HEK293 (cell line): ENCODE results near the gene RAD52.
A peak's percentile ranks its signal among the peaks of the same experiment; 100 is the strongest.

Experiments used
- CTCF ChIA-PET: fragments of 350-600 bp; formaldehyde crosslinking; extraction: SDS; loops from one replicate; lab custom pipeline; 2021; ENCODE audit warnings: antibody characterized with exemption; lab: Yijun Ruan, JAX
- POLR2A ChIA-PET: fragments of 300-600 bp; formaldehyde crosslinking; extraction: SDS; loops from one replicate; lab custom pipeline; 2020; ENCODE audit warnings: antibody characterized with exemption, inconsistent platforms; lab: Yijun Ruan, JAX
- H3K27ac ChIP-seq: fragments of 200-500 bp; sonication (Bioruptor generic); 2 replicates; pipeline ENCODE4 v1.5.1; 2014; ENCODE audit warnings: low read depth, low read length, control low read depth, inconsistent platforms; ENCODE audit errors: extremely low read depth
- H3K36me3 ChIP-seq, 2 experiments: fragments of 200-500 bp in 1 of 2; sonication (Bioruptor generic) in 1 of 2; 1 replicate in 1 of 2; 2 replicates in 1 of 2; pipeline ENCODE4 v1.5.1; 2014 to 2017; ENCODE audit warnings: inconsistent platforms in 2 of 2, low read length in 2 of 2; ENCODE audit not compliant: control insufficient read depth in 2 of 2, insufficient read depth in 1 of 2
- H3K4me1 ChIP-seq: fragments of 200-500 bp; sonication (Bioruptor generic); 2 replicates; pipeline ENCODE4 v1.5.1; 2014; ENCODE audit warnings: mild to moderate bottlenecking, low read length, inconsistent platforms; ENCODE audit not compliant: control insufficient read depth, insufficient read depth
- H3K4me3 ChIP-seq: 2 replicates; pipeline ENCODE4 v1.5.1; 2011; ENCODE audit warnings: low read depth, mild to moderate bottlenecking, control low read depth, low read length, moderate library complexity
- H3K9me3 ChIP-seq: fragments of 200-500 bp; sonication (Bioruptor generic); 2 replicates; pipeline ENCODE4 v1.5.1; 2014; ENCODE audit warnings: low read depth, low read length, inconsistent platforms; ENCODE audit not compliant: control insufficient read depth, insufficient read depth
- BCL6B ChIP-seq: fragments of 450-650 bp; formaldehyde crosslinking; IDR thresholded peaks from 2 replicates; pipeline ENCODE4 v1.5.1; 2017; ENCODE audit warnings: missing biosample characterization, missing genetic modification characterization
- CTCF ChIP-seq: fragments of 450-650 bp; formaldehyde crosslinking; IDR thresholded peaks from 2 replicates; pipeline ENCODE4 v1.5.1; 2016; ENCODE audit warnings: missing biosample characterization, missing genetic modification characterization
- GLI2 ChIP-seq: fragments of 450-650 bp; formaldehyde crosslinking; IDR thresholded peaks from 2 replicates; pipeline ENCODE4; 2017; ENCODE audit warnings: missing biosample characterization, missing genetic modification characterization, low read depth, borderline replicate concordance
- OSR2 ChIP-seq: fragments of 450-650 bp; formaldehyde crosslinking; IDR thresholded peaks from 2 replicates; pipeline ENCODE4 v1.5.1; 2016; ENCODE audit warnings: missing biosample characterization, missing genetic modification characterization
- YY2 ChIP-seq: fragments of 450-650 bp; formaldehyde crosslinking; IDR thresholded peaks from 2 replicates; pipeline ENCODE4 v1.5.1; 2016; ENCODE audit warnings: missing biosample characterization, missing genetic modification characterization
- ZBTB1 ChIP-seq: fragments of 450-650 bp; formaldehyde crosslinking; IDR thresholded peaks from 2 replicates; pipeline ENCODE4 v1.5.1; 2016; ENCODE audit warnings: missing biosample characterization, missing genetic modification characterization
- ZBTB44 ChIP-seq: fragments of 450-650 bp; IDR thresholded peaks from 2 replicates; pipeline ENCODE4 v1.5.1; 2018; ENCODE audit warnings: missing biosample characterization, mild to moderate bottlenecking, missing genetic modification characterization
- ZBTB48 ChIP-seq: fragments of 450-650 bp; formaldehyde crosslinking; IDR thresholded peaks from 2 replicates; pipeline ENCODE4 v1.5.1; 2016; ENCODE audit warnings: missing biosample characterization, missing genetic modification characterization
- ZNF18 ChIP-seq: fragments of 450-650 bp; formaldehyde crosslinking; IDR thresholded peaks from 2 replicates; pipeline ENCODE4 v1.5.1; 2016; ENCODE audit warnings: missing biosample characterization, missing genetic modification characterization
- ZNF2 ChIP-seq: fragments of 450-650 bp; formaldehyde crosslinking; IDR thresholded peaks from 2 replicates; pipeline ENCODE4 v1.5.1; 2016; ENCODE audit warnings: missing biosample characterization, missing genetic modification characterization
- ZNF221 ChIP-seq: fragments of 450-650 bp; formaldehyde crosslinking; IDR thresholded peaks from 2 replicates; pipeline ENCODE4 v1.5.1; 2017; ENCODE audit warnings: missing biosample characterization, missing genetic modification characterization, borderline replicate concordance
- ZNF423 ChIP-seq: fragments of 450-650 bp; formaldehyde crosslinking; IDR thresholded peaks from 2 replicates; pipeline ENCODE4 v1.5.1; 2016; ENCODE audit warnings: missing biosample characterization, missing genetic modification characterization
- ZNF426 ChIP-seq: fragments of 450-650 bp; formaldehyde crosslinking; IDR thresholded peaks from 2 replicates; pipeline ENCODE4 v1.5.1; 2017; ENCODE audit warnings: missing biosample characterization, missing genetic modification characterization, mild to moderate bottlenecking, inconsistent platforms, moderate library complexity
- ZNF544 ChIP-seq: fragments of 450-650 bp; formaldehyde crosslinking; IDR thresholded peaks from 2 replicates; pipeline ENCODE4 v1.5.0; 2017; ENCODE audit warnings: missing biosample characterization, missing genetic modification characterization
- ZNF629 ChIP-seq: fragments of 450-650 bp; formaldehyde crosslinking; IDR thresholded peaks from 2 replicates; pipeline ENCODE4 v1.5.1; 2017; ENCODE audit warnings: missing biosample characterization, missing genetic modification characterization
- ZNF768 ChIP-seq: fragments of 450-650 bp; formaldehyde crosslinking; IDR thresholded peaks from 2 replicates; pipeline ENCODE4 v1.5.1; 2018; ENCODE audit warnings: missing biosample characterization, mild to moderate bottlenecking, missing genetic modification characterization
- ZNF776 ChIP-seq: fragments of 450-650 bp; formaldehyde crosslinking; IDR thresholded peaks from 2 replicates; pipeline ENCODE4 v1.5.0; 2017; ENCODE audit warnings: missing biosample characterization, missing genetic modification characterization, borderline replicate concordance
- ZNF777 ChIP-seq: fragments of 450-650 bp; formaldehyde crosslinking; IDR thresholded peaks from 2 replicates; pipeline ENCODE4 v1.5.1; 2017; ENCODE audit warnings: missing biosample characterization, missing genetic modification characterization, borderline replicate concordance
- ZNF785 ChIP-seq: fragments of 450-650 bp; formaldehyde crosslinking; IDR thresholded peaks from 2 replicates; pipeline ENCODE4 v1.5.1; 2016; ENCODE audit warnings: missing biosample characterization, missing genetic modification characterization
- ZNF791 ChIP-seq: fragments of 450-650 bp; formaldehyde crosslinking; IDR thresholded peaks from 2 replicates; pipeline ENCODE4 v1.5.1; 2016; ENCODE audit warnings: missing biosample characterization, missing genetic modification characterization
- ZNF837 ChIP-seq: fragments of 450-650 bp; formaldehyde crosslinking; IDR thresholded peaks from 2 replicates; pipeline ENCODE4 v1.5.1; 2016; ENCODE audit warnings: missing biosample characterization, missing genetic modification characterization
- ZSCAN30 ChIP-seq: fragments of 450-650 bp; IDR thresholded peaks from 2 replicates; pipeline ENCODE4 v1.5.1; 2018; ENCODE audit warnings: missing biosample characterization, mild to moderate bottlenecking, missing genetic modification characterization, moderate library complexity
- ZSCAN4 ChIP-seq: fragments of 450-650 bp; formaldehyde crosslinking; IDR thresholded peaks from 2 replicates; pipeline ENCODE4 v1.5.1; 2017; ENCODE audit warnings: missing biosample characterization, missing genetic modification characterization

Gene RAD52

GRCh38 chr12:979349-979748 is 29.9 kb upstream of the RAD52 start (continued):
- no peak for TF ChIP-seq ZNF629
- TF ChIP-seq ZNF791 (tag by site-specific recombination), result no peak

- POLR2A ChIA-PET, result no interaction called here
- Histone ChIP-seq H3K36me3 (no peaks in the 10 kb centered on the region), H3K27ac (no peak overlapping the region), H3K4me3 (no peak overlapping the region), H3K4me1 (no peaks in the 10 kb centered on the region)
- CTCF ChIA-PET, result interaction anchor here (0.7 to 0.9 kb wide), 2 partner anchors 26 to 27 kb away, joined by 3 to 4 read pairs; no protein-coding TSS in a partner anchor
- TF ChIP-seq ZNF768 (tag by site-specific recombination) (no peak), CTCF (tag by site-specific recombination) (peak; percentile 17; the same call in 1 of the 2 replicates)
- TF ChIP-seq, all 188 proteins: peak for 1
- no peaks in the 10 kb centered on the region for H3K9me3 ChIP-seq
Measured at GRCh38 chr12:977156-977555, 27.7 kb upstream of the RAD52 start.

- H3K9me3 ChIP-seq, result no peaks in the 10 kb centered on the region
- H3K4me1 ChIP-seq, result no peaks in the 10 kb centered on the region
- no peaks in the 10 kb centered on the region for H3K36me3 ChIP-seq
- ChIA-PET POLR2A (no interaction called here), CTCF (interaction anchor here (0.5 to 0.7 kb wide), 2 partner anchors 27 to 71 kb away, joined by 3 read pairs; no protein-coding TSS in a partner anchor)
- H3K27ac ChIP-seq, result no peak overlapping the region
- TF ChIP-seq OSR2 (tag by site-specific recombination), result no peak
- no peak overlapping the region for H3K4me3 ChIP-seq
Measured at GRCh38 chr12:976644-977043, 27.1 kb upstream of the RAD52 start.

GRCh38 chr12:974271-974862 is 24.9 kb upstream of the RAD52 start:
- Histone ChIP-seq H3K36me3 (no peaks in the 10 kb centered on the region), H3K4me3 (no peak overlapping the region), H3K4me1 (no peaks in the 10 kb centered on the region), H3K27ac (no peak overlapping the region), H3K9me3 (no peaks in the 10 kb centered on the region)
- ChIA-PET CTCF (interaction anchor here (0.7 kb wide), 1 partner anchor 516 kb away, joined by 3 read pairs; no protein-coding TSS in a partner anchor), POLR2A (no interaction called here)
- TF ChIP-seq ZSCAN4 (no peak), BCL6B (tag by site-specific recombination) (no peak), ZNF423 (tag by site-specific recombination) (no peak), ZBTB48 (tag by site-specific recombination) (no peak), ZNF776 (tag by site-specific recombination) (no peak), ZSCAN30 (tag by site-specific recombination) (no peak), ZNF2 (tag by site-specific recombination) (no peak), ZBTB44 (tag by site-specific recombination) (no peak), ZNF221 (tag by site-specific recombination) (no peak), ZNF544 (tag by site-specific recombination) (no peak), YY2 (tag by site-specific recombination) (no peak), ZNF426 (tag by site-specific recombination) (no peak), GLI2 (tag by site-specific recombination) (no peak), ZNF785 (tag by site-specific recombination) (no peak), ZNF837 (tag by site-specific recombination) (no peak), ZNF777 (tag by site-specific recombination) (no peak), ZBTB1 (no peak), ZNF18 (tag by site-specific recombination) (no peak)
